HG03460 (cell line): ENCODE measurements around the gene MSI2.

ENCODE experiments used
- ATAC-seq: cut with Tn5 transposase; IDR thresholded peaks from one replicate; pipeline ENCODE4 v1.9.1; 2021; ENCODE audit not compliant: unreplicated experiment

The MSI2 gene

GRCh38 chr17:57245786-57246185, 10.5 kb upstream of the MSI2 start:
- ATAC-seq, result no peak

- ATAC-seq, result no peak
Measured at GRCh38 chr17:57246257-57246656, 10.1 kb upstream of the MSI2 start.

- ATAC-seq, result no peak
Measured at GRCh38 chr17:57247261-57247660, 9.1 kb upstream of the MSI2 start.

- ATAC-seq, result no peak
Measured at GRCh38 chr17:57247913-57248312, 8.4 kb upstream of the MSI2 start.

GRCh38 chr17:57249520-57249919, 6.8 kb upstream of the MSI2 start:
- ATAC-seq, result no peak

GRCh38 chr17:57251211-57251787, 5.0 kb upstream of the MSI2 start:
- ATAC-seq, result no peak

GRCh38 chr17:57253362-57254065, 2.8 kb upstream of the MSI2 start:
- ATAC-seq, result no peak

- ATAC-seq, result no peak
Measured at GRCh38 chr17:57255182-57255775, 1.0 kb upstream of the MSI2 start.

- ATAC-seq, result no peak
Measured at GRCh38 chr17:57256708-57257112, 387 bp downstream of the MSI2 start.

GRCh38 chr17:57257195-57257894, 1.0 kb downstream of the MSI2 start:
- ATAC-seq, result no peak

GRCh38 chr17:57257895-57258851, 1.9 kb downstream of the MSI2 start:
- ATAC-seq, result no peak

- ATAC-seq, result no peak
Measured at GRCh38 chr17:57259306-57259705, 3.0 kb downstream of the MSI2 start.

GRCh38 chr17:57259817-57260216, 3.5 kb downstream of the MSI2 start:
- no peak for ATAC-seq

GRCh38 chr17:57260325-57261083, 4.2 kb downstream of the MSI2 start:
- no peak for ATAC-seq

GRCh38 chr17:57261084-57261461, 4.8 kb downstream of the MSI2 start:
- ATAC-seq, result no peak

- no peak for ATAC-seq
Measured at GRCh38 chr17:57262557-57262956, 6.2 kb downstream of the MSI2 start.

GRCh38 chr17:57264250-57264649, 7.9 kb downstream of the MSI2 start:
- no peak for ATAC-seq

- no peak for ATAC-seq
Measured at GRCh38 chr17:57264776-57265175, 8.5 kb downstream of the MSI2 start.

- ATAC-seq, result no peak
Measured at GRCh38 chr17:57266902-57267311, 10.6 kb downstream of the MSI2 start.

- no peak for ATAC-seq
Measured at GRCh38 chr17:57268181-57268580, 11.9 kb downstream of the MSI2 start.
